ENCODE data around the gene RNGTT. TPM values are rescaled to one million over a fixed set of nuclear protein-coding genes. Genes with fewer than 3 reads are reported as not detected.
"Not testable (repeated sequence)": the region's sequence is repeated elsewhere in the genome, so short reads cannot be mapped to it uniquely, and the experiment has no call there.

Gene RNGTT
- total RNA-seq, 1 donor from 2014 or later = 6.1 TPM

GRCh38 chr6:88869263-88870020 lies 94.0 kb downstream of the RNGTT start:
- DNase-seq (ENCODE audit: low spot score) = no peak
- ATAC-seq = no peak

- no peak for DNase-seq (ENCODE audit: low spot score)
Observed at GRCh38 chr6:88867841-88868731, 95.3 kb downstream of the RNGTT start.

DNA sequence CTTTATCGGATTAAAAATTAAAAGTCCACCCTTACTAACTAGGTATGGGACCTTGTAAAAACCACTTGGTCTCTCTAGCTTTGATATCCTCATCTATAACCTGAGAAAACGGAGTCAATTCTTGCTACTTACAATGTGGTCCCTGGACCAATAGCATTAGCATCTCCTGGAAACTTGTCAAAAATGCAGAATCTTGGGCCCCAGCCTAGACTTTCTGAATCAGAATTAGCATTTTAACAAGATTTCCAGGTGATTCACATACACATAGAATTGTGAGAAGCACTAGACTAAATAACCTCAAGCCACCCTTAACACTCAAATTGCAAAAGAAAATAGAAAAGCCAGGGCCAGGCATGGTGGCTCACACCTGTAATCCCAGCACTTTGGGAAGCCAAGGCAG lies 96.6 kb downstream of the RNGTT start:
- no peak for ATAC-seq
- no peak for DNase-seq (ENCODE audit: low spot score)

More at GRCh38 chr6:88867841-88868731, 95.3 kb downstream of the RNGTT start:
- no peak for ATAC-seq

DNA sequence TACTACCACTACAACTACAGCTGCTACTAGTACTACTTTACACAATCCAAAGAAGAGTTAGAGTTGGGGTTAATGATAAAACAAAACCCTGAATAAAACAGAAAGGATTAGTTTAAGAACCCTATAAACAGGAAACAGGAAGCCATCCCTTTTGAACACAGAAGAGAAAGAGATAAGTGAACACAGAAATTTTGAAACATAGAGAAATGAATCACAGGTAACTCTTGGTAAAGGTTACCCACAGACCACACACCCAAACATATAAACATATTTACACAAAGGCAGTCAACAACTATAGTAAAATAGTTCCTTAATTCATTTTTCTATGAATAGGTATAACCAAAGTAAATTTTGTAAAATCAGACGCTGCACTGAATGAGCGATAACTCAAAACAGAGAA lies 98.1 kb downstream of the RNGTT start:
- DNase-seq (ENCODE audit: low spot score) = no peak
- no peak for ATAC-seq

GRCh38 chr6:88864359-88865054 lies 98.9 kb downstream of the RNGTT start:
- DNase-seq (ENCODE audit: low spot score) = no peak
- ATAC-seq = no peak

DNA sequence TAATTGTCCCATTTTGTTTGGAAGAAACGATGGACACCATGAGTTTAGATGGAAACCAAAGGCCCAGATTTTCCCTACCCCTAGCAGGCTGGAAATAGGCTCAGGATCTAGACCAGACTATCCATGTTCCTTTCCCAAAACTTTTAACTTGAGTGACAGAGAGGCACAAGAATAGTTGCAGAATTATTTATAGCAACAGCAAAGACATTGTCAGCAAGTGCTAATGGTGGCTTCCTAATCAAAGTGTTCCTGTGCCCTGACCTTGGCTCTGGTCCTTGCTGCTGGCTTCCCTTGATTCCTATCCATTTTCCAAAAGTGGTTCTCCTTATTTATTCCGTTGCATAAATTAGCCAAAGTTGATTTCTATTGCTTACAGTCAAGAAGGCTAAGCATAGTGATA lies 103.1 kb downstream of the RNGTT start:
- ATAC-seq = no peak
- DNase-seq (ENCODE audit: low spot score) = no peak

DNA sequence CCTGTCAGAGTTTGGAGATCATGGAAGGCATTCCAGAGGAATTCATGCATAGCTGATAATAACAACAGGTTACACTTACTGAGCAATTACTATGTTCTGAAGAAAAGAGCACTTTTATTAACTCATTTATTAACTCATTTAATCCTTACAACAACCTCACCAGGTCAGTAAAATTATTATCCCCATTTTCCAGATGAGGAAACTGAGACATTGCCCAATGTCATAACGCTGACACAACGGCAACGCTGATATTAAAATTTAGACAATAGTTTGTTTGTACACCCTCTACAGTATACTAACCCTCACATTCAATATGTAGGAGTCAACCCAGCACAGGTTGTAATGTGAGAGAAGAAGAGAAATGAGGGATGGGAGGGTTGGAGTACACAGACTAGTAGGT lies 105.0 kb downstream of the RNGTT start:
- no peak for DNase-seq (ENCODE audit: low spot score)

DNA sequence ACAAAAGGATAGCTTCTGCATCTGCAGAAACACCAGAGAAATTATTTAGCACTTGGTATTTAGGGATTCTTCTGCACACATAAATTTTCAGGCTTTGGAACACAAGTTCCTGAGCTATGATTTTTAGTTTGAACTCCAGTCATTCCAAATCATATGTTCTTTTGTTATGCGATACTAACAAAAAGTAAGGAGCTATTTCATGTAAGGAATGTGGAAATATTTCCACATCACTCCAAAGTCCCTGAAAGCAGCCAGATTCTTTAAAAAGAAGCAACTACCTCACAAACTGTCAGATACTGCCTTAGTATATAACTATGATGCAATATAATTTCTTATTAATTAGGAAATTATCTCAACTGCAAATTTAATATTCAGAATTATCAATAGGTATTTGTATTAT lies 106.9 kb downstream of the RNGTT start:
- ATAC-seq (no peak), DNase-seq (ENCODE audit: low spot score) (no peak)

More for the DNA sequence above, 105.0 kb downstream of the RNGTT start:
- no peak for ATAC-seq

GRCh38 chr6:88855541-88856147 lies 107.8 kb downstream of the RNGTT start:
- no peak for ATAC-seq
- no peak for DNase-seq (ENCODE audit: low spot score)

DNA sequence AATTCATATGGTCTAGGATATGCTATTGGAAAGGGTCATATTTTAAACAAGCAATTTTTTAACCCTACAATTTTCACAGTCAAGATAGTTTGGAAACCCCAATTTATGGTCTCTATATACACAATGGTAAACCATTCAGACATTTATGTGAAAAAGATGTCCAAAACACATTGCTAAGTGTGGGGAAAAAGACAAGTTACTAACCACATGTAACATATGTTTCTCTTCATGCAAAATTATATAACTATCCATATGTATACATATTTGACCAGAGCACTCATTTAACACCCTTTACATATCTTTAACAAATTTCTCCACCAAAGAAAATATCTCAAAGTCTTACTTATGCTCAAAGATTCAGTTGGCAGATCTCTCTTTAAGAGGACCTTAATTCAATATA lies 110.6 kb downstream of the RNGTT start:
- DNase-seq (ENCODE audit: low spot score) (no peak), ATAC-seq (no peak)

DNA sequence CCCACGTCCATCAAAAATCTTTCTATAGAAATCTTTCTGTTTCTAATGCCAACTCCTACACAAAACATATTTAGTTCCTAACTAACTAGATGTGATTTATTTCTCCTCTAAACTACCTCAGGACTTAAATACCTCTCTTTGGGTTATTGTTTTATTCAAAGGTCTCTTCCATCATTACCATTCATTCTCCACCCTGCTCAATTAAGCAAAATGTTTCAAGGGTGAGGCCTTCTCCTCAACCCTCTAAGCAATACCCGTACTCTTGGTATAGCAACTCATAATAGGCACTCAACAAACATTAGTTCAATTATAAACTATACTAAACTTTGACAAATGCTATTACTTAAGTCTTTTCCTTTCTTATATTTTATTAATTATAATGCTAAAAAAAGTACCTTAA lies 111.4 kb downstream of the RNGTT start:
- ATAC-seq (no peak), DNase-seq (ENCODE audit: low spot score) (no peak)

DNA sequence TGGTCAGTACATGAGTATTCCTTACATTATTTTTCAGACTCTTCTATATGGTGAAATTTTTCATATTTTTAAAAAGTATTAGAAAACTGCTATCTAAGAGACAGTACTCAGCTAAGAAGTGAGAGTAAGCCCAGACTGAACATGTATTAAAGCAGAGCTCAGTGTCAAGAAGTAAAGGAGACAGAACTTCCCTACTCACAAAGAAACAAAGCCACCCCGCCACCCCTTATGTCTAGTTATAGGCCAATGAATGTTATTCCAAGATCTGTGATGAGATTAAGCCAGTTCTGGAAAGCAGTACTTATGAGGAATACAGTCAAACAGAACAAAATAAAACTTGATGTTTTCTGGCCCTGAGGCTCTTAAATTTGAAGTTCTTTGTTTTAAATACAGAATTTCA lies 114.5 kb downstream of the RNGTT start:
- ATAC-seq (no peak), DNase-seq (ENCODE audit: low spot score) (no peak)

- DNase-seq (ENCODE audit: low spot score) (no peak), ATAC-seq (peak; percentile 46)
Observed at GRCh38 chr6:88843040-88843439, 120.4 kb downstream of the RNGTT start.

DNA sequence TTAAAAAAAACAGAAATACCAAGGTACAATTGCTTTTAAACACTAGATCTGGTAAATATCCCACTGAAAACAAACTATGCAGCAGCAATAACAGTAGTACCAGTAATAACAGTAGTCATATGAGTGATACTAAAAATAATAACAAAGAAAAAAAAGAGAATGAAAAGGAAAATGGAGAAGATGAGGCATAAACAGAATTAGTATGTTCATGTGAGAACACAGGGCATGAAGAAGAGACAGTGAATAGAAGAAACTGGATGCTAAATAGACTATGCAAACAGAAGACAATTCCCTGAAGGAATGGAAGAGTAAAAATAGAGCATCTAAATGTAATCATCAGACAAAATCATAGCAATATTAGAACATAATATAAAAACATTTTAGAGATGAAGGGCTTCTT lies 121.1 kb downstream of the RNGTT start:
- DNase-seq (ENCODE audit: low spot score) (no peak), ATAC-seq (no peak)

DNA sequence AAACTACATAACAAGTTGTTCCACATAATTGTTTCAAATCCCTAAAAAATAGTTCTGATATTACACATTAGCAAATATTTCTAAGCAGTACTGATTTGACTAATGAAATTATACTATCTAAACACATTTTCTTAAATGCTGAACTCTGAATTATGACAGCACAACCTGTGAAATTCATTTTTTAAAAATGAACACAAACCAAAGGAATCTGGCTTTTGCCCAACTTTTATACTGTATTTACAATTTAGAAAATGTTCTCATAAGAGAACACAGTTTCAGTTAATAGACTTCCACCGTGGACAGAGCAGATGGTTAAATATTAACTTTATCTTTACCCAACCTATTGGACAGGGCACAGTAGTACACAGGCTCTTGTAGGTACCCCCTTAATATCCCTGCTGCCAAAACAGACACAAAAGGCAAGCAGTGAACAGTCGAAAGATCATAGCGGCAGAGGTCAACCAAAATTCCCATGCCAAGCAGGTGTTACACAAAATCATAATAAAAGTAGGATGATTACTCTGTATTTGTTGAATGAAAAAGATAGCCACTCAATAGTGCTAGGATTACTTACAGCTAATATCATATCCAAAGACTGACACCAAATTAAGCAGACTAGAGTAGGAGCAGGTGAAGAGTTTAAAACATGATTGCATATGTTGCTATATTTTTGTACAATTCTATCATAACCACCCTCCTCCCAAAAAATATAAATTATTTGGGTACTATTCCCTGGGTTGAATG lies 122.5 kb downstream of the RNGTT start:
- ATAC-seq (peak; percentile 96), DNase-seq (ENCODE audit: low spot score) (peak; percentile 71)

GRCh38 chr6:88840289-88840688 lies 123.1 kb downstream of the RNGTT start:
- peak; percentile 48 for DNase-seq (ENCODE audit: low spot score)
- ATAC-seq = peak; percentile 60

GRCh38 chr6:88839280-88839679 lies 124.1 kb downstream of the RNGTT start:
- ATAC-seq (no peak), DNase-seq (ENCODE audit: low spot score) (no peak)

GRCh38 chr6:88835210-88835609 lies 128.2 kb downstream of the RNGTT start:
- ATAC-seq (no peak), DNase-seq (ENCODE audit: low spot score) (no peak)

DNA sequence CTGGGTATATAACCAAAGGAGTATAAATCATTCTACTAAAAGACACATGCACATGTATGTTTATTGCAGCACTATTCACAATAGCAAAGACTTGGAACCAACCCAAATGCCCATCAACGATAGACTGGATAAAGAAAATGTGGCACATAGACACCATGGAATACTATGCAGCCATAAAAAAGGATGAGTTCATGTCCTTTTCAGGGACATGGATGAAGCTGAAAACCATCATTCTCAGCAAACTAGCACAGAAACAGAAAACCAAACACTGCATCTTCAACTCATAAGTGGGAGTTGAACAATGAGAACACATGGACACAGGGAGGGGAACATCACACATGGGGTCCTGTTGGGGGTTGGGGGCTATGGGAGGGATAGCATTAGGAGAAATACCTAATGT lies 130.3 kb downstream of the RNGTT start:
- ATAC-seq; DNase-seq (ENCODE audit: low spot score): not testable (repeated sequence)

- ATAC-seq; DNase-seq (ENCODE audit: low spot score): not testable (repeated sequence)
Observed at GRCh38 chr6:88827599-88827998, 135.8 kb downstream of the RNGTT start.
